SIG-M5 treated with dmso at 0.1 percent for 504 hours (cell line): ENCODE data around the gene WDR11.

Experiments used
- DNase-seq: peaks from one replicate; lab custom pipeline; 2025; ENCODE audit not compliant: unreplicated experiment; lab: John Stamatoyannopoulos, UW

WDR11 gene

GRCh38 chr10:120945182-120945581 is 94.0 kb downstream of the WDR11 start:
- no peak for DNase-seq

GRCh38 chr10:120945801-120946302 is 94.7 kb downstream of the WDR11 start:
- peak; percentile 11 for DNase-seq

- no peak for DNase-seq
Observed at GRCh38 chr10:120946497-120946896, 95.3 kb downstream of the WDR11 start.

- peak; percentile 17 for DNase-seq
Observed at GRCh38 chr10:120948889-120949608, 97.9 kb downstream of the WDR11 start.

GRCh38 chr10:120949609-120950031 is 98.5 kb downstream of the WDR11 start:
- no peak for DNase-seq

- no peak for DNase-seq
Observed at GRCh38 chr10:120950051-120950561, 98.9 kb downstream of the WDR11 start.

GRCh38 chr10:120951288-120951687 is 100.1 kb downstream of the WDR11 start:
- no peak for DNase-seq

GRCh38 chr10:120953897-120954296 is 102.7 kb downstream of the WDR11 start:
- DNase-seq = no peak
